Mesothelial cell of epicardium (in vitro differentiated cells): Measurements from ENCODE around the gene NUMB. TPM values are rescaled to one million over a fixed set of nuclear protein-coding genes. Genes with fewer than 3 reads are reported as not detected.

Experiments
- DNase-seq, 2 experiments: peaks; one replicate each; pipeline ENCODE4 v3.0.0; 2021; ENCODE audit warnings: low spot score in 2 of 2; ENCODE audit not compliant: unreplicated experiment in 2 of 2
- H3K27ac Mint-ChIP-seq: 2 replicates; pipeline ENCODE4 v1.8.0; 2021; ENCODE audit warnings: mixed read lengths
- H3K27me3 Mint-ChIP-seq: 2 replicates; pipeline ENCODE4 v1.8.0; 2021; ENCODE audit warnings: low read depth, mixed read lengths
- H3K36me3 Mint-ChIP-seq: 2 replicates; pipeline ENCODE4 v1.8.0; 2021; ENCODE audit warnings: mixed read lengths
- H3K4me1 Mint-ChIP-seq: 2 replicates; pipeline ENCODE4 v1.8.0; 2021; ENCODE audit warnings: mixed read lengths
- H3K4me3 Mint-ChIP-seq: 2 replicates; pipeline ENCODE4 v1.8.0; 2021; ENCODE audit warnings: mild to moderate bottlenecking, moderate library complexity, mixed read lengths
- H3K9me3 Mint-ChIP-seq: 2 replicates; pipeline ENCODE4 v1.8.0; 2021; ENCODE audit warnings: mixed read lengths
- total RNA-seq: library from RNA; stranded (reverse); gene quantifications from 3 replicates; pipeline ENCODE4 v1.2.1, GENCODE V29; 2021
- TF ChIP-seq, protein P1 (sequence below): fragments of 200-600 bp; sonication (generic); IDR thresholded peaks from one replicate; pipeline ENCODE4 v1.5.0; 2021; ENCODE audit warnings: antibody characterized with exemption; ENCODE audit not compliant: unreplicated experiment

The NUMB gene
- total RNA-seq, 1 donor from 2014 or later, result 88.0 TPM

DNA sequence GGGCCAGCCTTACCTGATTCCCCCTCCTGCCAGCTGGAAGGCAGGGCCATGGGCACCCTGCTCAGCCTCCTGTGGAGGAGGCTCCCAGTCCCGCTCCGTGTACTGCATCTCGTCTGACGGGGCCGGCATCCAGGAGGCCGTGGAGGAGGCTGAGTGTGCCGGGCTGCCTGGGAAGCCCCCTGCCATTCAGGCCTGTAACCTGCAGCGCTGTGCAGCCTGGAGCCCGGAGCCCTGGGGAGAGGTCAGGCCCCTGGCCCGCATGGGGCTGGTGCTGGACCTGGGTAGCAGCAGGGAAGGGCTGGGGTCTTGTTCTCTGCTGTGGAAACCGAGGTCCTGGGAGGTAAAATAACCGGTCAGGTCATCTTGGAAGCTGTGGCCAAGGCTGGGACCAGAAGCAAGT is 204.6 kb downstream of the NUMB start:
- no peak for DNase-seq
- H3K9me3 Mint-ChIP-seq, result no peaks in the 10 kb centered on the region
- no peak overlapping the region for H3K4me3 Mint-ChIP-seq
- TF ChIP-seq, protein P1, sequence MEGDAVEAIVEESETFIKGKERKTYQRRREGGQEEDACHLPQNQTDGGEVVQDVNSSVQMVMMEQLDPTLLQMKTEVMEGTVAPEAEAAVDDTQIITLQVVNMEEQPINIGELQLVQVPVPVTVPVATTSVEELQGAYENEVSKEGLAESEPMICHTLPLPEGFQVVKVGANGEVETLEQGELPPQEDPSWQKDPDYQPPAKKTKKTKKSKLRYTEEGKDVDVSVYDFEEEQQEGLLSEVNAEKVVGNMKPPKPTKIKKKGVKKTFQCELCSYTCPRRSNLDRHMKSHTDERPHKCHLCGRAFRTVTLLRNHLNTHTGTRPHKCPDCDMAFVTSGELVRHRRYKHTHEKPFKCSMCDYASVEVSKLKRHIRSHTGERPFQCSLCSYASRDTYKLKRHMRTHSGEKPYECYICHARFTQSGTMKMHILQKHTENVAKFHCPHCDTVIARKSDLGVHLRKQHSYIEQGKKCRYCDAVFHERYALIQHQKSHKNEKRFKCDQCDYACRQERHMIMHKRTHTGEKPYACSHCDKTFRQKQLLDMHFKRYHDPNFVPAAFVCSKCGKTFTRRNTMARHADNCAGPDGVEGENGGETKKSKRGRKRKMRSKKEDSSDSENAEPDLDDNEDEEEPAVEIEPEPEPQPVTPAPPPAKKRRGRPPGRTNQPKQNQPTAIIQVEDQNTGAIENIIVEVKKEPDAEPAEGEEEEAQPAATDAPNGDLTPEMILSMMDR, result no peak
- H3K4me1 Mint-ChIP-seq, result no peaks in the 10 kb centered on the region
- no peak overlapping the region for H3K27ac Mint-ChIP-seq
- no peaks in the 10 kb centered on the region for H3K36me3 Mint-ChIP-seq
- H3K27me3 Mint-ChIP-seq, result peaks cover 1% of the 10 kb centered on the region

DNA sequence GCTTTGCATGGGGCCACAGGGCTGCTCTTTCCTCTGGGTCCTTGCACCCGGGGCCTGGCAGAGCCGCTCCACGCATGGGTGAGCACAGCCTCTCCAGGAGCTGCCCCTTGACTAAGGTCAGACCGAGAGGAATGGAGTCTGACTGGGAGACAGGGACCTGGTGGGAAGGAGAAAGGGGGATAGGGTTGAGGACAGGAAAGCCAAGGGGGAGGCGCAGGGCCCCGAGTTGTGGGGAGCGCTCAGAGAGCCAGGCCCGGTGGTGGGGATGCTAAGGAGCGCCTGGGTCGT is 205.1 kb downstream of the NUMB start:
- Mint-ChIP-seq H3K4me3 (no peak overlapping the region), H3K36me3 (no peaks in the 10 kb centered on the region), H3K27ac (no peak overlapping the region), H3K9me3 (no peaks in the 10 kb centered on the region), H3K27me3 (peaks cover 1% of the 10 kb centered on the region), H3K4me1 (no peaks in the 10 kb centered on the region)
- no peak for DNase-seq
- TF ChIP-seq, protein P1, result no peak

DNA sequence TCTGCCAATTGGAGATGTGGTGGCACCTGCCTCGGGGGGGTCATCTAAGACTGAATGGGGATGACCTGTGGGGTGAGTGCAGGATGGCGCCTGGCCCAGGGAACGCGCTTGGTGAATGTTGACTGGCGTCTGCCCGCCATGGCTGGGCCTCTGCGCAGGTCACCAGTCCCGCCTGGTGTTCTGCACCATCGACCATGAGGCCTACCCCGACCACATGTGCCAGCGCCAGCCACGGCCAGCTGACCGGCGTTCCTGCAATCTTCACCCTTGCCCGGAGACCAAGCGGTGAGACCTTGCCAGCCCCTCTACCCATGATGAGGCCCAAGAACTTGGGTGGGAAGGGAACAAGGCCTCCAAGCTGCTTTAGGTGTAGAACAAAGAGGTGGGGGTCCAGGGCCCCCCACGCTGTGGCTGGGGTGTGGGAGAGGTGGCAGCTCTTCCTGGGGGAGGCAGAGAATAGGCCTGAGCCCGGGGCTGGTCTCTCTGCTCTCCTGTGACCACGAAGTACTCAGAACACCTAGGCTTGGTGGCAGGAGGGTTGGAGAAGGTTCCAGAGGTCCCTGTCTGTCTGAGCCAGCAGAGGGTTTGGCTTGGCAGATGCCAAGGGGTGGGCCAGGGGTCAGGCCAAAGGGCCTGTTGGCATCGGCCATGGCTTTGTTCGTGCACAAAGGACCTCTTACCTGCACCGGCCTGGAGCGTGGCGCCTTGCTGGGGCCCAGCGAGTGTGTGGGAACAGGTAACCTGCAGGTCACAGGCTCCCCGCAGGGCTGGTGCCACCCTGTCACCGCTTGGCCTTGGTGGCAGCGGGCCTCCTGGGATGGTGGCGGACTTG is 205.6 kb downstream of the NUMB start:
- Mint-ChIP-seq H3K27ac (no peak overlapping the region), H3K27me3 (peaks cover 1% of the 10 kb centered on the region), H3K4me1 (no peaks in the 10 kb centered on the region), H3K36me3 (no peaks in the 10 kb centered on the region), H3K4me3 (no peak overlapping the region), H3K9me3 (no peaks in the 10 kb centered on the region)
- TF ChIP-seq, protein P1, result no peak
- no peak for DNase-seq

DNA sequence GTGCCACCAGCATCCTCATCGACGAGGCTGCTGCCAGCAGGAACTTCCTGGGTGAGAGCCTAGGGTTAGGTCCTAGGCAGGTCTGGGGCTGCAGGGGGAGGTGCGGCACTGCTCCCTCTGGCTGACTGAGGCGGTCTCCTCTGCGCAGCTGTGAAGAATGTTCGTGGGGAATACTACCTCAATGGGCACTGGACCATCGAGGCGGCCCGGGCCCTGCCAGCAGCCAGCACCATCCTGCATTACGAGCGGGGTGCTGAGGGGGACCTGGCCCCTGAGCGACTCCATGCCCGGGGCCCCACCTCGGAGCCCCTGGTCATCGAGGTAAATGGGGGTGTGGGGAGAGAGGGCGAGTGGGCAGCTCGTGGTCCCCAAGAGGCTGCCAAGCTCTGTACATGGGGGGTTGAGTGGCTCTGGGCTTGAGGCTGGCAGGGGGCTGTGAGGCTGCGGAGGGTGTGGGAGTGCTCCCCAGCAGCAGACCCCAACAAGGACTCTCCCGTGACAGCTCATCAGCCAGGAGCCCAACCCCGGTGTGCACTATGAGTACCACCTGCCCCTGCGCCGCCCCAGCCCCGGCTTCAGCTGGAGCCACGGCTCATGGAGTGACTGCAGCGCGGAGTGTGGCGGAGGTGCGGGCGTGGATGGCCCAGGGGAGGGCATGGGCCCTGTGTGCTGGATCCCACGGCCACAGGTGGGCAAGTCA is 206.7 kb downstream of the NUMB start:
- Mint-ChIP-seq H3K36me3 (no peaks in the 10 kb centered on the region), H3K27me3 (peaks cover 1% of the 10 kb centered on the region)

GRCh38 chr14:73250781-73251500 is 207.4 kb downstream of the NUMB start:
- Mint-ChIP-seq H3K27me3 (peaks cover 1% of the 10 kb centered on the region), H3K27ac (no peak overlapping the region), H3K4me1 (no peaks in the 10 kb centered on the region), H3K36me3 (no peaks in the 10 kb centered on the region), H3K4me3 (no peak overlapping the region), H3K9me3 (no peaks in the 10 kb centered on the region)
- no peak for DNase-seq
- TF ChIP-seq, protein P1, result no peak

More for the DNA sequence above, 206.7 kb downstream of the NUMB start:
- no peak overlapping the region for H3K27ac Mint-ChIP-seq
- DNase-seq, result no peak
- H3K4me1 Mint-ChIP-seq, result no peaks in the 10 kb centered on the region
- H3K4me3 Mint-ChIP-seq, result no peak overlapping the region
- TF ChIP-seq, protein P1, result no peak
- no peaks in the 10 kb centered on the region for H3K9me3 Mint-ChIP-seq
